ENCODE results near the gene CEP104. TPM values are rescaled to one million over a fixed set of nuclear protein-coding genes. Genes with fewer than 3 reads are reported as not detected.

CEP104 gene
- total and polyA plus RNA-seq, 9 of the 15 experiments (the other 6 are each of a cell fraction or from before 2014, with no cell fraction given), result 11.2 to 63.4 (median 42.6) TPM

DNA sequence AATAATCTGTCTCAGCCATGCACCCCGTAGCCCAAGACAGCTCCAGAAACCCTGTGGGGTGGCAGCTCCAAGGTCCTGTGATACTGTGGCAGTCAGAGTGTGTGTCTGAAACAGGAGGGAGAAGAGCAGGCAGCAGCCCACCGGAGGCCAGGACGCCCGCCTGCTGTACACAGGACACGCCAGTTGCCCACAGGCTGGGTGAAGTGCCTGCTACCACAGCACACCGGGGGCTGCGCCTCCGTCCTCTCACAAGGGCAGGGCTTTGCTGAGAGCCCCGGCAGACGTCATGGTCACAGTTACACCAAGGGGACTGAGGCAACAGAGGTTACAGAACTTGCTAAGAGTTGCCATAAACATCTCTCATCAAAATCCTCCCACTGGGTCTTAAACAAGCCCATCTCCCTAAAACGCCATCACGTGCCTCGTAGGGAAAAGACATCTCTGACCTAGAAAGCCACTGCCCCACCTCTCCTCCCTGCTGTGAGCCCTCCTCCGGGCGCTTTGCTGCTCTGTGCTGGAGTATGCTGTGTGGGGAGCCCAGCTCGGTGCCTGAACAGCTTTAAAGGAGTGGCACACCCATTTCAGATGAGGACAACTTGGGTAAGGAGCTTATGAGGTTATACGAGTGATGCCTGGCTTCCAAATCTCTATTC, 37.7 kb upstream of the CEP104 start:
- H3K4me1 ChIP-seq (replicated peaks in 1 of 2; ENCODE audit: control insufficient read depth in 2 of 2, insufficient read depth in 2 of 2, low read length in 2 of 2), result peaks cover 0 to 13% of the 10 kb centered on the region in 2 experiments; a peak in 4 of 5 replicates
- no peak overlapping the region for H3K27ac ChIP-seq (ENCODE audit: extremely low read depth, low read depth, low read length)
- CTCF ChIA-PET (ENCODE audit: low intra/inter-chr PET ratio), result interaction anchor here (0.6 kb wide), 1 partner anchor 18 kb away, joined by 5 read pairs; no protein-coding TSS in a partner anchor
- TF ChIP-seq, protein P1, sequence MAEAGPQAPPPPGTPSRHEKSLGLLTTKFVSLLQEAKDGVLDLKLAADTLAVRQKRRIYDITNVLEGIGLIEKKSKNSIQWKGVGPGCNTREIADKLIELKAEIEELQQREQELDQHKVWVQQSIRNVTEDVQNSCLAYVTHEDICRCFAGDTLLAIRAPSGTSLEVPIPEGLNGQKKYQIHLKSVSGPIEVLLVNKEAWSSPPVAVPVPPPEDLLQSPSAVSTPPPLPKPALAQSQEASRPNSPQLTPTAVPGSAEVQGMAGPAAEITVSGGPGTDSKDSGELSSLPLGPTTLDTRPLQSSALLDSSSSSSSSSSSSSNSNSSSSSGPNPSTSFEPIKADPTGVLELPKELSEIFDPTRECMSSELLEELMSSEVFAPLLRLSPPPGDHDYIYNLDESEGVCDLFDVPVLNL (CRISPR knock-in tag; IDR thresholded peaks at IDR 0.05; ENCODE audit: low read depth), result no peak
- TF ChIP-seq POLR2G (IDR thresholded peaks at IDR 0.05; ENCODE audit: low read depth, low read length), result 0 out of 2 replicates have a peak, but pooled peaks have one; percentile 33
- H2AFZ ChIP-seq (ENCODE audit: low read depth, low read length), result no peak overlapping the region
- ATAC-seq (no peak), FAIRE-seq (no peak), DNase-seq (ENCODE audit: extremely low read depth in 1 of 4, low spot score in 3 of 4) (no peak)
- H3K4me3 ChIP-seq, result no peak overlapping the region
- peaks cover 69% of the 10 kb centered on the region for H3K79me2 ChIP-seq (ENCODE audit: control insufficient read depth, insufficient read depth, low read length)
- POLR2A ChIA-PET, result interaction anchor here (0.5 to 0.6 kb wide), 2 partner anchors 27 to 277 kb away, joined by 3 read pairs; no protein-coding TSS in a partner anchor
- WGBS (ENCODE audit: insufficient coverage, low coverage, missing lambda C conversion rate), result 97% methylated on average over 17 of the region's 17 CpGs
- H3K27me3 ChIP-seq (ENCODE audit: control insufficient read depth in 2 of 2, insufficient read depth in 2 of 2, low read length in 2 of 2), result no peaks in the 10 kb centered on the region
- peaks cover 58% of the 10 kb centered on the region for H3K36me3 ChIP-seq (ENCODE audit: control insufficient read depth, insufficient read depth, low read length)
- H4K20me1 ChIP-seq (replicated peaks; ENCODE audit: control insufficient read depth, insufficient read depth, low read length), result peaks cover 13% of the 10 kb centered on the region; the same call in 1 of the 2 replicates
- H3K9me1 ChIP-seq (ENCODE audit: control insufficient read depth, insufficient read depth, low read length), result no peaks in the 10 kb centered on the region
- H3K4me2 ChIP-seq (ENCODE audit: insufficient read depth, low read length), result no peak overlapping the region
- H3K9me3 ChIP-seq (replicated peaks; ENCODE audit: control insufficient read depth, insufficient read depth, low read depth, low read length), result no peaks in the 10 kb centered on the region
- intact Hi-C loops (cut with micrococcal nuclease) (no loop called here), in situ Hi-C loops (cut with MboI) (no loop called here)
- BruUV-seq (replicated peaks), result no TSS peak
- H3K9ac ChIP-seq (ENCODE audit: insufficient read depth in 1 of 2, low read depth in 2 of 2, low read length in 2 of 2), result no peak overlapping the region; a peak in 1 of 4 replicates

- no peak for ATAC-seq
- POLR2A ChIA-PET, result interaction anchor here (0.7 to 1.5 kb wide), 2 partner anchors 24 to 156 kb away, joined by 3 to 4 read pairs; no protein-coding TSS in a partner anchor
- peaks cover 54% of the 10 kb centered on the region for H3K79me2 ChIP-seq (ENCODE audit: control insufficient read depth, insufficient read depth, low read length)
- TF ChIP-seq ZNF444 (CRISPR knock-in tag; IDR thresholded peaks at IDR 0.05) (no peak), DMBX1 (CRISPR knock-in tag; IDR thresholded peaks at IDR 0.05; ENCODE audit: borderline replicate concordance) (no peak), HNRNPK (IDR thresholded peaks at IDR 0.05; ENCODE audit: low read depth, low read length, poor library complexity, severe bottlenecking) (no peak), RFX7 (CRISPR knock-in tag; IDR thresholded peaks at IDR 0.05) (no peak), PML (IDR thresholded peaks at IDR 0.05; ENCODE audit: low read length) (no peak), XRCC4 (IDR thresholded peaks at IDR 0.05; ENCODE audit: extremely low read depth, insufficient read depth, insufficient read length) (no peak), ZBED1 (IDR thresholded peaks at IDR 0.05) (no peak), KAT2B (IDR thresholded peaks at IDR 0.05; ENCODE audit: low read depth, low read length) (no peak), KLF10 (CRISPR knock-in tag; IDR thresholded peaks at IDR 0.05) (no peak)
- TF ChIP-seq, protein P2, sequence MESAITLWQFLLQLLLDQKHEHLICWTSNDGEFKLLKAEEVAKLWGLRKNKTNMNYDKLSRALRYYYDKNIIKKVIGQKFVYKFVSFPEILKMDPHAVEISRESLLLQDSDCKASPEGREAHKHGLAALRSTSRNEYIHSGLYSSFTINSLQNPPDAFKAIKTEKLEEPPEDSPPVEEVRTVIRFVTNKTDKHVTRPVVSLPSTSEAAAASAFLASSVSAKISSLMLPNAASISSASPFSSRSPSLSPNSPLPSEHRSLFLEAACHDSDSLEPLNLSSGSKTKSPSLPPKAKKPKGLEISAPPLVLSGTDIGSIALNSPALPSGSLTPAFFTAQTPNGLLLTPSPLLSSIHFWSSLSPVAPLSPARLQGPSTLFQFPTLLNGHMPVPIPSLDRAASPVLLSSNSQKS (CRISPR knock-in tag; IDR thresholded peaks at IDR 0.05), result no peak
- TF ChIP-seq, protein P1 (CRISPR knock-in tag; IDR thresholded peaks at IDR 0.05; ENCODE audit: low read depth), result no peak
Measured at GRCh38 chr1:3893190-3893589, 36.2 kb upstream of the CEP104 start.

More at GRCh38 chr1:3893190-3893589, 36.2 kb upstream of the CEP104 start:
- no peak overlapping the region for H3K4me2 ChIP-seq (ENCODE audit: insufficient read depth, low read length)
- no peak overlapping the region for H2AFZ ChIP-seq (ENCODE audit: low read depth, low read length)
- H3K27ac ChIP-seq (ENCODE audit: extremely low read depth, low read depth, low read length), result no peak overlapping the region
- H3K9me1 ChIP-seq (ENCODE audit: control insufficient read depth, insufficient read depth, low read length), result no peaks in the 10 kb centered on the region
- peaks cover 13% of the 10 kb centered on the region; the same call in 1 of the 2 replicates for H4K20me1 ChIP-seq (replicated peaks; ENCODE audit: control insufficient read depth, insufficient read depth, low read length)
- DNase-seq (ENCODE audit: extremely low read depth in 1 of 4, low spot score in 3 of 4), result no peak
- no peaks in the 10 kb centered on the region for H3K27me3 ChIP-seq (ENCODE audit: control insufficient read depth in 2 of 2, insufficient read depth in 2 of 2, low read length in 2 of 2)
- CTCF ChIA-PET (ENCODE audit: low intra/inter-chr PET ratio), result no interaction called here
- intact Hi-C loops (cut with micrococcal nuclease), result no loop called here
- H3K4me1 ChIP-seq (replicated peaks in 1 of 2; ENCODE audit: control insufficient read depth in 2 of 2, insufficient read depth in 2 of 2, low read length in 2 of 2), result peaks cover 0 to 11% of the 10 kb centered on the region in 2 experiments; a peak in 4 of 5 replicates
- no peak for FAIRE-seq
- no peak overlapping the region for H3K4me3 ChIP-seq
- in situ Hi-C loops (cut with MboI), result no loop called here
- H3K36me3 ChIP-seq (ENCODE audit: control insufficient read depth, insufficient read depth, low read length), result peaks cover 71% of the 10 kb centered on the region
- no TSS peak for BruUV-seq (replicated peaks)
- no peak overlapping the region for H3K9ac ChIP-seq (ENCODE audit: insufficient read depth in 1 of 2, low read depth in 2 of 2, low read length in 2 of 2)
- H3K9me3 ChIP-seq (replicated peaks; ENCODE audit: control insufficient read depth, insufficient read depth, low read depth, low read length), result no peaks in the 10 kb centered on the region
- WGBS (ENCODE audit: insufficient coverage, low coverage, missing lambda C conversion rate), result 78% methylated on average over 5 of the region's 5 CpGs
